ENCODE data around the gene RBMS2.
A peak's percentile ranks its signal among the peaks of the same experiment; 100 is the strongest.

Gene RBMS2

GRCh38 chr12:56632701-56633467 lies 111.3 kb downstream of the RBMS2 start:
- no peak for DNase-seq

GRCh38 chr12:56633468-56634241 lies 112.0 kb downstream of the RBMS2 start:
- no peak for DNase-seq

- peak; percentile 18 for DNase-seq
These were observed 112.7 kb downstream of the RBMS2 start for GRCh38 chr12:56634242-56634836.

- DNase-seq: peak; percentile 63
These were observed 113.5 kb downstream of the RBMS2 start for GRCh38 chr12:56634837-56635791.

GRCh38 chr12:56635806-56636674 lies 114.4 kb downstream of the RBMS2 start:
- peak; percentile 85 for DNase-seq

- DNase-seq: peak; percentile 86
These were observed 115.3 kb downstream of the RBMS2 start for GRCh38 chr12:56636675-56637540.

- DNase-seq: no peak
These were observed 116.0 kb downstream of the RBMS2 start for GRCh38 chr12:56637621-56638020.

GRCh38 chr12:56641219-56641618 lies 119.6 kb downstream of the RBMS2 start:
- DNase-seq: no peak

- no peak for DNase-seq
These were observed 123.0 kb downstream of the RBMS2 start for GRCh38 chr12:56644654-56645053.

- no peak for DNase-seq
These were observed 123.6 kb downstream of the RBMS2 start for GRCh38 chr12:56645201-56645716.
